Amniotic epithelial cell (primary cell): ENCODE measurements around the gene PAAF1.
"Not testable (repeated sequence)": the region's sequence is repeated elsewhere in the genome, so short reads cannot be mapped to it uniquely, and the experiment has no call there.

Source experiments
- DNase-seq: peaks from one replicate; pipeline ENCODE4 v3.0.0-alpha.2; 2010; ENCODE audit warnings: low read depth

The PAAF1 gene, protein sequence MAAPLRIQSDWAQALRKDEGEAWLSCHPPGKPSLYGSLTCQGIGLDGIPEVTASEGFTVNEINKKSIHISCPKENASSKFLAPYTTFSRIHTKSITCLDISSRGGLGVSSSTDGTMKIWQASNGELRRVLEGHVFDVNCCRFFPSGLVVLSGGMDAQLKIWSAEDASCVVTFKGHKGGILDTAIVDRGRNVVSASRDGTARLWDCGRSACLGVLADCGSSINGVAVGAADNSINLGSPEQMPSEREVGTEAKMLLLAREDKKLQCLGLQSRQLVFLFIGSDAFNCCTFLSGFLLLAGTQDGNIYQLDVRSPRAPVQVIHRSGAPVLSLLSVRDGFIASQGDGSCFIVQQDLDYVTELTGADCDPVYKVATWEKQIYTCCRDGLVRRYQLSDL

DNA sequence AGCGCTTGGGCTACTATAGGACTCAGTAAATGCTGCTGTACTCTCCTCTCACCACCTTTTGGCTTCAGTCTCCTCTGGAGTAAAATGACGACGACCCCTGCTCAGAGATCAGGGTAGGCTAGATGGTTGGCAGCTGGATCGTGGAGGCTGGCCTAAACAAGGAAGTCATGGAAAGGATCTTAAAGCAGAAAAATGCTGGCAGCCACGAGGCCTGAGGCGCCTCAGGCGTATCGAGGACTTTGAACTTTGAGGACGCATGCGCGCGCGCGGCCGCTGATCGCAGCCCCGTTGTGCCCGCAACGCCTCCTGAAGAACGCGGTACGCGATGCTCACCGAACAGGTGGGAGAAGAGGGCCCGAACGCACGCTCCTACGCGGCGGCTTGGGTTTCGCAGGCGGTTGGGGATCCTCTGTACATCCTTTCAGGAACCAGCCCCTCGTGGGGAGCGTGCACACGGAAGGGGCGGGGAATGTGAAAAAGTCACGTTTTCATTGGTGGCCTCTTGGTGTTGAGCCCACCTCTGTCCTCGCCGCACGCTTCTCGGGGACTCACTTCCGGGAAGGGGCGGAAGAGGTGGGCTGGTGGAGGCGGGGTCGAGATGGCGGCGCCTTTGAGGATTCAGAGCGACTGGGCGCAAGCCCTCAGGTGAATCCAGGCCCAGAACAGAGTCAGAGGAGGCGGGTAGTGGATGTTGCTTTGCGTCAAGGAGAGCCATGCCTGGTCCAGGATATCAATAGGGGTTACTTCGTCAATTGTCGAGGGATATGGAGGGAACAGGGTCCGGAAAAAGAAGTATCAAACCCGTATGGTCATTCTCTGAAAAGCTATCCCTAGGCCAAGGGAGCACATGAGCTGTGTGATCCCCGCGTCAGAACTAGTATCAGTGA lies at the start of gene PAAF1, which contains the start of gene COA4:
Gene PAAF1 (plus strand): TSS at position 576 of the 887 bp plus-strand sequence. CDS start 23 bp downstream, at position 599.
Gene COA4 (minus strand): TSS at position 423 of the 887 bp plus-strand sequence. CDS start 3,468 bp downstream, outside the sequence.
- peak; percentile 95 for DNase-seq

DNA sequence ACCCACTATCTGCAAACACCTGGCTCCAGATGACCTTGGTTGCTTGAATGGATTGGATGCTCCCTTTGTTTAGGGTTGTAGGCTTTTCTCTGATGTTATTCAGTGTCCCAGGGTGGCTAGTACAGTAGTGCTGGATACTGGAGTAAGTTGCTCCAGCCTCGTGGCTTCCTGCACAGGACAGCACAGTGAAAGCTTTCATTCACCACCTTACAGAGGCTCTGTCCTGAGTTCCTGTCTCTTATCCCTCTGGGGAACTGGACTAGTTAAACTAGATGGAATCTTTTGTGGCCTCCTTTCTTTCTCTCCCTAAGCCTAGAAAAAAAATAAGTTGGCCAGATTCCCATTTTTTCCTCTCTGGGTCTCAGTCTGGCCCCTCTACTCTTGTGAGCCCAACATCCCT lies 46.5 kb upstream of the PAAF1 start:
- DNase-seq: no peak

DNA sequence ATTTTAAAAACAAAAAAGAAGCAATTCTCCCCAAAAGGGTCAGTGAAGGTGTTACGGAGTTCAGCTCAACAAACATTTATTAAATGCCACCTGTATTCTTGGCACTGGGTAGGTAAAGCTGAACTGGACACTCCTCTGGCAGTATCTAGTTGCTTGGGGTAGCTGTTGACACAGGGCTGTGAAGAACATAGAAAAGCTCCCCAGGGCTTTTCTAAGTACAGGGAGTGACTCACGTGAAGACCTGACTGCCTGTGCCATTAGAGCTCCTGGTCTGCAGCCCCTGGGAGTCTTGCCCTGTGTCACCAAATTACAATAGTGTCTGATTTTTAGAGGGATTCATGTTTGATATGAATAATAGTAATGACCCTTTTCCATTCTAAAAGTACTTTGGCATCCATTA lies 43.7 kb upstream of the PAAF1 start:
- DNase-seq: no peak

DNA sequence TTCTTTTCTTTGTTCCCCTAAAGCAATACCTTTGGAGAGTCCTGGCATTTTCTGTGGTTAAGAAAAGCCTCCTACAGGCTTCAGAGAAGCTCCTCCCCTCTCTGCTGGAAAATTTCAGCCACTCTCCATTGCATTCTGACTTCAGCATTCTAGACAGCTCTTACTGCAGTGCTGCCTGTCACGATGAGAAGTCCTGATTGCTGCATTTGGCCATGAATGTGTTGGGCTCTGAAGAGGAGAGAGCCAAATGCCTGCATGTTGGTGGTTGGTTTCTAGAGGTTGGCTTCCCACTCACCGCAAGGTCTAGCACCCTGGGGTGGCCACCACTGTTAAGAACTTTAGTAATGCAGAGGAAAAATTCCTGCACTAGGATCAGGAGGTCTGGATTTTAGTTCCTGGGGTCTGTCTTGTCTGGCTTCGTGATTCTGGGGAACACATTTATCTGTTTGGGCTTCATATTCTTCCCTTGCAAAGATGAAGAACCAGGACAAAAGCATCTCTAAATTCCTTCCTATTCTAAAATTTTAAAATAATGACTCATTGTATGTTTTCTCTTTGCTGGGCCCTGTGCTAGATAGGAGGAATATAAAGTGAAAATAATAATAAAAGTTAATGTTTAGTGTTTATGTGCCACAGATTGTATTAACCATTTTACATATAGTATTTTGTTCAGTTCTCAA lies 38.2 kb upstream of the PAAF1 start:
- peak; percentile 77 for DNase-seq

DNA sequence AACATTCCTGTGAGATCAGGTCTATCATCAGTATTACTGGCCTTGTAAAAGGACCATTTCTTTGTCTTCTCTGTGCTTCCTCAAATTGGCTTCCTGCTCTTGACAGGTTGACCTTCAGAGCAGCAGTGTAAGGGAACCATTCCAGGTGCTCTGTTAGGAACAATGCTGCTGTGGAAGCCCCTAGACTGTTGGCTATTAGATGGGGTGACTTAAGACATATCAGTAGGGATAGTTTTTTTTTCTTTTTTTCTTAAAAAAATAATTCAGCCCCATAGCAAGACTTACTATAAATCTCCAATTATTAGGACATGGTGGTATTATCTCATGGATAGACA lies 37.7 kb upstream of the PAAF1 start:
- no peak for DNase-seq

DNA sequence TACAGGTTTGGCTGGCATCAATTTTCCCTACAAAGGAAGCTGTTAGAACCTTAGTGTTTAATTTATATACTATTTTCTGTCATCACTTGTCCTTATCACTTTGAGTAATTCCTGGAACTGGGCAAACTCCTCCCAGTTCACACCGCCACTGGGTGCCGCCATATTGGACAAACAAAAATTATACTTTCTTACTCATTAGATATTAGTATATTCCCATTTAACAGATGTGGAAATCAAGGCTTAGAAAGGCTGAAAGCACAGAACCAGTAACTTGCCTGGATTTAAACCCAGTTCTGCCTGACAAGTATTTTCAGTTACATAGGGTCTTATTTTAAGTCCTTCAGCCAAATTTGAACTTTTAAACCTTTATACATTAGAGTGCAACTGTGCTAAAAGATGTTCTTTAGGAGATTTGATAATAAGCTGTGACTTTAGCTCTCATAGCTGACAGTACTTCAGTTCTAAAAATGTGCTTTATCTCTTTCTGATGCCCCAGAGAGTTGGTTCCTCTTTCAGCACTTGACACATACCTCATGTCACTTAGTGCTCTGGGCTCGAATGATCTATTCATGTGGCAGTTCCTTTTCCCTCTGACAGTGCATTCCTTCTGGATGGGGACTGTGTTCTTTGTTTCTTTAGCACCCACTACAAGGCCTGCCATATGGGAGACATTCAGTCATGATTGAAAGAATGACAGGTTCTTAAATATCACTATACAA lies 25.6 kb upstream of the PAAF1 start:
- no peak for DNase-seq

DNA sequence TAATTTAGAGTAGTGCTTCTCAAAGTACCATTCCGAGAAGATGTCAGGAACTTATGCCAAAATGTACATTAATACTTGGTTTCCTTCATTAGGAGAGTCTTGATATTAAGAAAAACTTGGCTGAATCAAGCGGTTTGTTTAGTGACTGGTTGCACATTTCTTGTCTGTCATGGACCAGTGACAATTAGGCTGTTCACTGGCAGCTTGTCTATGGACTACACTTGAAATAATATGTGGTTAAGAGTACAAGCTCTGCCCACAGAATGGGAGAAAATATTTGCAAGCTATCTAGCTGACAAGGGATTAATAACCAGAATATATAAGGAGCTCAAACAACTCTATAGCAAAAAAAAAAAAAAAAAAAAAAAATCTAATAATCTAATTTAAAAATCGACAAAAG lies 24.8 kb upstream of the PAAF1 start:
- DNase-seq: no peak

DNA sequence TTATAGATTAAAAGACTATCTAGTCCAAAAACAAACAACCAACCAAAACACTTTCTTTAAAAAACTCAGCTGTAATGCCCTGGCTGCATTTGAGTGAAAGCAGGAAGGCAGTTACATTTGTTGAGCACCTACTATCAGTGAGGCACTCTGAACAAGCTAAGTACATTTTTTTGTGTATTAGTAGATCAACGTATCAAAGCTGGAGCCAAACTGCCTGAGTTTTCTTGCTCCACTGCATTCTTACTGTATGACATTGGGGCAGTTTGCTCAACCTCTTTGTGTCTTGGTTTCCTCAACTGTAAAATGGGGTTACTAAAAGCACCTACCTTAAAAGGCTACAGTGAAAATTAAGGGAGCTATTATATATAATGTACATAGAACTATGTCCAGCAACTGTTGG lies 22.1 kb upstream of the PAAF1 start:
- DNase-seq: peak; percentile 55

DNA sequence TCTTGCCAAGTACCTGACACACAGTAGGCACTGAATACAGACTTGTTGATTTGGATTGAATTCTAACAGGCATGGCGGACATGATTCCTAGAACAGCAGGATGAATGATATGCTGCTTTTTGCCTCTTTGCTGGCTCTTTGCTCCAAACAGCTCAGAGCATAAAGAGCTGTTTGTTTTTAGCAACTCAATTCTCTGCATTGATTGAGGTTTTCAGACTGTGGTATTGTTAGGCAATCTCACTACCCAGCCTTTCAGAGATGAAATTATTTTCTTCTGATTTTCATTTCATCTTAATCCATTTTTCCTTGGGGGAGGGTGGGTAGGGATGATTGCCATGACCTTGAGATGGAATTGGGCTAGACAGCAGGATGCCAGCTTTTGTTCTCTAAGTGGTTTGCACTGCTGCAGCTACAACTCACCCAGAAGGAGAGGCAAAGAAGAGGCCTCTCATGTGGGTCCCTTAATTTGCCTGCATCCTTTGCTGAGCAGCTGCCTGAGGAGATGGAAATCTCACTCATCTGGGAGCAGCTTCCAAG lies 20.7 kb upstream of the PAAF1 start:
- DNase-seq: no peak

DNA sequence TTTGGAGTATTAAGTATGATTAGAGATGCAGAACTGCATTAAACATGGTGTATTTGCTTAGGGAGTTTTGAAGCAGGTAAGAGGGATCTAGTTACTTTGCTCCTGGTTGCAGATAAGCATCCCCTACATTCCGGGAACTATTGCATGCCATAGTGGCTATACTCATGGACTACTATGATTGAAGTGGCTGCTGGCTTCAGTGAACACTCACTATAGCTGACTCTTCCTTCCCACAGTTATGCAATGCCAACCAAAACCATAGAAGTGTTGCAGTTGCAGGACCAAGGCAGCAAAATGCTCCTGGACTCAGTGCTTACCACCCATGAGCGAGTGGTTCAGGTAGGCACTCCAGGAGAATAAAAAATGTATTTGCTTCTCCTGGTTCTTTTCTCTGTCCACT lies 17.1 kb upstream of the PAAF1 start:
- peak; percentile 35 for DNase-seq

DNA sequence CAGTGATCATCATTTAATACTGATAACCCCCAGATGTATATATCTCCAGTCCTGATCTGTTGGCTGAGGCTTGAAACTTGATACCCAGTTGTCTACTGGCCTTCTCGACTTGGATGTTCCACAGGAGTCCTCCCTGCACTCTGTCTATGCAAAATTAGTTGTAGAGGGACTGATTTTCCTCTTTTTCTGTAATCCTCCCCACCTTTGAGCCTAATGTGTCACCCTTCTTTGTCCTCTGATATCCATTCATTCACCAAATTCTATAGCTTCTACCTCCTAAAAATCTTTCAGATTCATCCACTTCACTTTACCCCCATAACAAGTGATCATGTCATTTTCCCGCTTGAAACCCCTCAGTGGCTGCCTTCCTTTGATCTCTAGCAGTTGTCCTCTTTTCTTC lies 16.6 kb upstream of the PAAF1 start:
- no peak for DNase-seq

DNA sequence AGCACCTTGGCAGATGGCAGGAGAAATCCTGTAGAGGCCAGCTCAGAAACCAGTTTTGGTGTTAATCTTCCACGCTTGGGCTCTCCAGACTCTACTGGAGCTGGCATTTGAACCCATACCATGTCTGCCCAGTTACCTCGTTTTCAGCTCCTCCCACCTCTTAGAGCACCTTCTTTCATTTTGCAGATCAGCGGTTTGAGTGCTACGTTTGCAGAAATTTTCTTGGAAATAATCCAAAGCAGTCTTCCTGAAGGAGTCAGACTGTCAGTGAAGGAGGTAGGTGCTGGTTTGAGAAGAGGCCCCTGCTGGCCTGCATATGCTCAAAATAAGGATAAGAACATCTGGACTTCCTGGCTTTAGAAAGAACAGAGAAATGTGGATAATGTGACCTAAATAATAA lies 13.8 kb upstream of the PAAF1 start:
- DNase-seq: peak; percentile 29

DNA sequence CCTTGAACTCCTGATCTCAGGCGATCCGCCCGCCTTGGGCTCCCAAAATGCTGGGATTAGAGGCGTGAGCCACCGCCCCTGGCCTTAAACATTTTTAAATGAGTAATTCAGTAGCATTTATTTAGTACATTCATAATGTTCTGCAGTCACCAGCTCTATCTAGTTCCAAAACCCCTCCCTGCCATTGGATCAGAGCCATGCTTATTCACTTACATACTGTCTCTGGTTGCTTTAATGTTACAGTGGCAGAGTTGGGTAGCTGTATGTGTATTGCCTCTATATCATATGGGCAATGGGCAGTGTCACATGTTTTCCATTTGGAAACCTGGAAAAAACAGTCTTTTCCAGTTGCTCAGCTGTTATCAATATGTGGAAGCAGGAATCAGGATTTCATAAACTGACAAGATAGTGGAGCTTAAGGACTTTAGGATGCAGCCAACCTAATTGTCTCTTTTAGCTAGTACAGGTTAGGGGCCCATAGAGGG lies 10.7 kb upstream of the PAAF1 start:
- DNase-seq: peak; percentile 54

DNA sequence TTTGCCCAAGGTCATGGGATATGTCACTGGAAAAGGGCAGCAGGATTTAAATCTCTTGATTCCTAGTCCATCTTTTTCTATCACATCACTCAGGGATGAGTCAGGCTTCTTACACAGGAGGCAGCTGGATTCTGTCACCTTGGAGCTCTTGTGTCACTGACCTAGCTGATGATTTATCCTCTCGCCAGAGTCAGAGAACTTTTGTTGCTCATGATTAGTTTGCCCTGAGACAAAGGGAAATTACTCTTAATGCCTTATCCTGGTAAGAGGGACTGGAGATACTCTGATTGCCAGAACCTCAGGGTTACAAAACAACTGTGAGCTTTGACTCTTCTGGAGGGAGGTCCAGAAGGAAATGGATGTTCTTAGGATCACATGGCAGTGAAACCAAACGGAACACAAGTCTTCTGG lies 10.2 kb upstream of the PAAF1 start:
- peak; percentile 97 for DNase-seq

DNA sequence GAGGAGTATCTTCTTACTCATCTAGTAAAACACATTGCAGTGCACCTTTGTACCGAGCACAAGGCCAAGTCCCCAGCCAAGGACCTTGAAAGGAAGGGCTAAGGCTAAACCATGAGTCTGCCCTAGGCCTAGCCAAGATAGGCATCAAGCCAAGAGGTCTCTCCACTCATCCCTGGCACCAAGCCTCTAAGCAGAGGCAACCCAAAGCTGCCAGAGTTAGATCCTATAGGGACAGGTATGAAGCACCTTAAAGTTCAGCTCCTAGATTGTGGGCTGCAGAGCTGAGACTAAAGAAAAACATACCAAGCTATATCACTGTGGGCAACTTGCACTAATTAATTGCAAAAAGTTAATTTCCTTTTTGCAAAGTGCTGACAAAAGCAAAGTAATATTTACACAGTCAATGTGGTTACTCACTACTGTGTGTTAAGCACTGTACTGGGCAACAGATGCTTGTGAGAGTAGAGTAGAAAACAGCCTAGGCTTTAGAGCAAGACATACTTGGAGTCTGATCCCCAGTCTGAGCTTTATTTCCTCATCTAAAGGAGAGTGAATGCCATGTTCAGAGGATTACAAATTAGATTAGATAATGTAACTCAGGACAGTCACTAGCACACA lies 7.4 kb upstream of the PAAF1 start:
- DNase-seq: peak; percentile 66

DNA sequence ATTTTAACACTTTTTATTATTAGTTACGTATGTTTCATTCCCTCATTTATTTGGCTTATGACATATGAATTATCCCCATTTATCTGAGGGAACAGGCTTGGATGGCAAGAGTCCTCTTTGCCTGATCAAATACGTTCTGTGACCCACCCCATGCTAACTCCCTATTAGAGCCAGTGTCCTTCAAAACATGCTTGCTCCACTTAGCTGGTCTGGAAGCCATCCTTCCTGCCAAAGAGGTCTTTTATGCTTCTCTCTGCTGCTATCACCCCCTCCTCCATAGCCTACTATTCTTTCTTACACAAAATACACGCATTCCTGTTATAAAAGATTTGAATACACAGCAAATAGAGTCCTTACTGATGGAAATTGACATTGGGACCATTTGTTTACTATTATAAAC lies 6.5 kb upstream of the PAAF1 start:
- DNase-seq: no peak

DNA sequence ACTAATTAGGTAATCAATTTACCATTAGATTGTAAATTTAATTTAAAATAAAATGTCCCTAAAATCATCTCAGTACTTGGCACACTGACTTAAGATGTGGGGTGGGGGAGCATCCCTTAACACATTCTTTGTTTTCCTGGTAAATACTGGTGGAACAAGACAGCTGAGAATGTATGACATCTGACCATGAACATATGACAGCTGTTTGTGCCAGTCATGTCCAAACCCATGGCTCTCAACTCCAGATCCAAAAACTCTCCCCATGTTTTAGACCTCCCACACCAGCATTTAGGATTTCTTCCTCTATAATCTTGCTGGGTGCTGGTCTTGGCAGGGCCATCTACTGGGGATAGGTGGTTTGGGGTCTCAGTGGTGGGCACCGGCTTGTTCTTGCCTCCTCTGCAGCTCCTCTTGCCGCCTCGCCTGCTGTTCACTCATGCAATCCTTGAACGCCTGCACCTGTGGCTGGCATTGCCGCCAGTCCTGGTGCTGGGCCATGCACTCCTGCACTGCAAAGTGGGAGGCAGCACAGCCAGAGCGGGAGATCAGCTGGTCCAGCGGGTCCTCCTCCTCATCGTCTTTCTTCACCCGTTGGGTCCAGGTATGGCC lies 3.9 kb upstream of the PAAF1 start:
- no peak for DNase-seq

DNA sequence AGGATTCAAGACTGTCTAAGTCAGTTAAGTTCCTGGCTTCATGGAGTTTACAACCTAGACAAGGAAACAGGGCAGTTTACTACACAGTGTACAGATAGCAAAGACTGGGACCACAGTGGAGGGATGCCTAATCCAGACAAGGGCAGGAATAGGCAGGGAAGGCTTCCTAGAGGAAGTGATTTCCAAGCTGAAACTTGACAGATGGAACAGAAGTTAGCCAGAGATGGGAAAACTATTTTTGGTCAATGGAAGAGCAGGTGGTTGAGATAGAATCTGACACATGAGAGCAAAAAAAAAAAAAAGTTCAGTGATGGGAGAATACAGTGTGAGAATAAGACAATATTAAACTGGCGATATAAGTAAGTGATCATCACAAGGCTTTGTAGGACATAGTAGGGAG lies 1.4 kb upstream of the PAAF1 start:
- no peak for DNase-seq

DNA sequence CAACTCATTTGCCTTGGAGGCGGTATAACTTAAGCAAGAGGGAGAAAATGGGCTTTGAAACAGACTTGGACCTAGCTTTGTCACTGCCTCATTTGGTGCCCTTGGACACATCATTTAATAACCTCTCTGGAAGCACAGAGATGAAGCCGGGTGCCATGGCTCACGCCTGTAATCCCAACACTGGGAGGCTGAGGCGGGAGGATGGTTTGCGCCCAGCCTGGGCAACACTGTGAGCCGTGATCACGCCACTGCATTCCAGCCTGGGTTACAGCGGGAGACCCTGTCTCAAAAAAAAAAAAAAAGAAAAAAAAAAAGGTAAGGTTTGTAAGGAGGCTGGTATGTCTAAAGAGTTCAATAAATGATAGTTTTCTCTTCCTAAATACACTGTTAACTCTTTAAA lies 959 bp upstream of the PAAF1 start:
- DNase-seq: no peak

DNA sequence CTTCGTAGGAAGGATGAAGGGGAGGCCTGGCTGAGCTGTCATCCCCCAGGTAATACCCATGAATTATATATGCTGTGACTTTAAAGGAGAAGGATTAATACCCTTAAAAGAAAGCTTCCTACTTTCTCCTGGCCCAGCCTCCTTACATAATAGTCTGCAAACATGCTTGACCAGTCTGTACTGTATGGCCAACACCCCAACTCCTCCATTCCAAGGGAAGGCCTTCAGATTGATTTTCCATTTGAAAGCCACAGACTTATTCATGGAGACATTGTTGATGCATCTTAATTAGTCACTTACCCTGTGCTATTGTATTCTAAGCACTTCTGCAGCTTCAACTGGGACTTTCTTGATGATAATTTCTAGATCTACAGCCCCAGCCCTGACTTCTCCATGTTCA lies 2.0 kb downstream of the PAAF1 start:
- DNase-seq: no peak

DNA sequence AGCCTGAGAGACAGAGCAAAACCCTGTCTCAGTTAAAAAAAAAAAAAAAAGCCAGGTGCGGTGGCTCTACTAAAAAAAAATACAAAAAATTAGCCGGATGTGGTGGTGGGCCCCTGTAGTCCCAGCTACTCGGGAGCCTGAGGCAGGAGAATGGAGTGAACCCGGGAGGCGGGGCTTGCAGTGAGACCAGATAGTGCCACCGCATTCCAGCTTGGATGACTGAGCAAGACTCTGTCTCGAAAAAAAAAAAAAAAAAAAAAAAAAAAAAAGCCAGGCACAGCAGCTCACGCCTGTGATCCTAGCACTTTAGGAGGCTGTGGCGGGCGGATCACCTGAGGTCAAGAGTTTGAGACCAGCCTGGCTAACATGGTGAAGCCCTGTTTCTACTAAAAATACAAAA lies 3.6 kb downstream of the PAAF1 start:
- DNase-seq: not testable (repeated sequence)
